Body of pancreas (tissue), 4 donors: Measurements from ENCODE around the gene ABCB11.

ENCODE experiments used
- POLR2A ChIP-seq, 3 donors: fragments of 450-650 bp; IDR thresholded peaks; one replicate each; pipeline ENCODE4 v1.6.1; 2016; ENCODE audit warnings: antibody characterized with exemption in 3 of 3, mild to moderate bottlenecking in 2 of 3
- TF ChIP-seq, protein P1 (sequence below), 7 experiments: fragments of 450-650 bp in 4 of 7; fragments of 200-600 bp in 3 of 7; sonication (generic) in 3 of 7; IDR thresholded peaks; one replicate each; pipeline ENCODE4 v1.5.1; 2016 to 2019; ENCODE audit warnings: antibody characterized with exemption in 7 of 7

DNA sequence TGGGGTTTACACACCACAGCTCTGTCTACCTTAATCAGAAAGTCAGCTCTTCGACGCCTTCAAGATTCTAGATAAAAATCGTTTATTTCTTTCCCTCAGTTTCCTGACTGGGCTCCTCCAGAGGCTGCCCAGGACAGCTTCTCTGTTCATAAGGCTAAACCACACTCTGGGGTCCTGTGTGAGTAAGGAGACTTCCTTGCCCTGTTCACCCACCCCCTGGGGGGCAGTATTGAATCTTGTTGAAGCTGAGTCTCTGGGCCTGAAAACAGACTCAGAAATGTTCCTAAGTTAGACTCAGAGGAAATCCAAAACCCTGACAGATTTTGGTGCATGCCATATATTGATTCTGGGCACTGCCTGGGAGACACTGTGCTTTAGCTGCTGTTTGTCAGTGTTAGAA lies 87.1 kb downstream of the ABCB11 start:
- TF ChIP-seq, protein P1, sequence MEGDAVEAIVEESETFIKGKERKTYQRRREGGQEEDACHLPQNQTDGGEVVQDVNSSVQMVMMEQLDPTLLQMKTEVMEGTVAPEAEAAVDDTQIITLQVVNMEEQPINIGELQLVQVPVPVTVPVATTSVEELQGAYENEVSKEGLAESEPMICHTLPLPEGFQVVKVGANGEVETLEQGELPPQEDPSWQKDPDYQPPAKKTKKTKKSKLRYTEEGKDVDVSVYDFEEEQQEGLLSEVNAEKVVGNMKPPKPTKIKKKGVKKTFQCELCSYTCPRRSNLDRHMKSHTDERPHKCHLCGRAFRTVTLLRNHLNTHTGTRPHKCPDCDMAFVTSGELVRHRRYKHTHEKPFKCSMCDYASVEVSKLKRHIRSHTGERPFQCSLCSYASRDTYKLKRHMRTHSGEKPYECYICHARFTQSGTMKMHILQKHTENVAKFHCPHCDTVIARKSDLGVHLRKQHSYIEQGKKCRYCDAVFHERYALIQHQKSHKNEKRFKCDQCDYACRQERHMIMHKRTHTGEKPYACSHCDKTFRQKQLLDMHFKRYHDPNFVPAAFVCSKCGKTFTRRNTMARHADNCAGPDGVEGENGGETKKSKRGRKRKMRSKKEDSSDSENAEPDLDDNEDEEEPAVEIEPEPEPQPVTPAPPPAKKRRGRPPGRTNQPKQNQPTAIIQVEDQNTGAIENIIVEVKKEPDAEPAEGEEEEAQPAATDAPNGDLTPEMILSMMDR (IDR thresholded peaks at IDR 0.05) = no peak
- no peak for TF ChIP-seq POLR2A (IDR thresholded peaks at IDR 0.05)
